Right renal cortex interstitium (tissue), 3 donors: ENCODE measurements around the gene NEK5. TPM values are rescaled to one million over a fixed set of nuclear protein-coding genes. Genes with fewer than 3 reads are reported as not detected.
A peak's percentile ranks its signal among the peaks of the same experiment; 100 is the strongest.
"Not testable (repeated sequence)": the region's sequence is repeated elsewhere in the genome, so short reads cannot be mapped to it uniquely, and the experiment has no call there.

Experiments
- DNase-seq, 3 donors: peaks; one replicate each; pipeline ENCODE4 v3.0.0-alpha.2; 2013; ENCODE audit warnings: low read depth in 3 of 3, low spot score in 2 of 3
- polyA plus RNA-seq, 3 donors: library from polyadenylated mRNA; unstranded; fragments of 120-200 nt; gene quantifications; one replicate each; pipeline ENCODE4 v1.2.1, GENCODE V29; 2013; ENCODE audit not compliant: insufficient read length in 3 of 3

NEK5 gene
- 1 to 10 TPM; 3.0 to 4.1 (median 3.3) TPM for polyA plus RNA-seq

GRCh38 chr13:52128714-52129700, at the start of gene NEK5:
Gene NEK5, minus strand, starts transcription at chr13:52129073. Its CDS starts 1,591 bp downstream, at chr13:52127482.
- peak; percentile 23 to 54 (median 25) for DNase-seq

- DNase-seq: no peak
Measured at GRCh38 chr13:52177276-52177675, 48.4 kb upstream of the NEK5 start.

DNA sequence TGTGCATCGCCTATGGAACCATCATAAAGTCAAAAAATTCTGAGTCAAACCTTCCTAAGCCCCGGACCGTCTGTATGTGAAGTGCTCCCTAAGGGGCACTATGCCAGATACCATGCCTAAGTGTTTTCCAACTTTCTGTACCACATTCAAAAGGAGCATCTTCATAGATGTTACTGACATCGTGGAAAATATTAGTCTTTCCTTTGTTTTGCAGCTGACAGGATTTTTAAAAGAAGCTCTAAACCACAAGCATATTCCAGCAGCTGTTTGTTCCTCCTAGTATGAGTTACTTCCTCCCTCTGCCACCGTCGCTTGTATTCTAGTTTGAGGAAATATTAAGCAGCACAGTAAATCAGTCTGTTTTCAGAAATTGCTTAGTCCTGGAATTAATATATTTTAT, 45.1 kb upstream of the NEK5 start:
- not testable (repeated sequence) for DNase-seq

- DNase-seq: no peak
Measured at GRCh38 chr13:52173373-52173772, 44.5 kb upstream of the NEK5 start.

DNA sequence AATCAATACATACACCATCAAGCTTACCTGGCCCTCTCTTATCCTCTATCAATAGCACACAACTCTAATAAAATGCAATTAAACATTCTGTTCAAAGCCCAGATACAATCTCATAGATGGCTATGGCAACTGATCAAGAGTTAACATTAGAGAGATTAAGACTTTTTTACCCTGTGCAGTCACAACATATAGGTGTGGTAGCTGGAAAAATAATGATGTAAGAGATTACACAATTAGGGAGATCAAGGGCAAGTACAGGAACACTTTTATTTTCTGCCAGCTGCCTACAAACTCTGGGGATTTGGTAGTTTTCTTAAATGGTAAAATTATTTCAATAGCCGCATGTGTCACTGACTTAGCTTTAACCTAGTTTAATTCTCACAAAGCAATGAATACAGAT, 42.8 kb upstream of the NEK5 start:
- not testable (repeated sequence) for DNase-seq

GRCh38 chr13:52170828-52171391, 42.0 kb upstream of the NEK5 start:
- not testable (repeated sequence) for DNase-seq

- no peak for DNase-seq
Measured at GRCh38 chr13:52169839-52170238, 41.0 kb upstream of the NEK5 start.

DNA sequence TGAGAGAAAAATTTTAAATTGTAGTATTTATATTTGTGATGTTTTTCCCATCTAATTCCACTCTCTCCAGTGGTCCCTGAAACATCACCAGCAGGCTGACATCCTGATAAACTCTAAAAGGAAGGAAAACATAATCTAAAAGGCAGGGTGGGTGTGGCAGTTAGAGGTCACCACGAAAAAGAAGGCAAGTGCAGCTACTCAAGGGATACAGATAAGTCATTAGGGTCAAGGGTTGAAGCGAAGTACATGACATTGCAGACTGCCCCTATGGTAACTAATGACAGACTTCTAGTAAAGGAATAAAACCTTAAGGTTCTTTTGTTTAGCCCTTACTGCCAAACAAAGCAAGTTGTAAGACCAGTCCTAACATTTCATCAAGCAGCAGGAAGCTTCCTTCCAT, 36.5 kb upstream of the NEK5 start:
- no peak for DNase-seq

DNA sequence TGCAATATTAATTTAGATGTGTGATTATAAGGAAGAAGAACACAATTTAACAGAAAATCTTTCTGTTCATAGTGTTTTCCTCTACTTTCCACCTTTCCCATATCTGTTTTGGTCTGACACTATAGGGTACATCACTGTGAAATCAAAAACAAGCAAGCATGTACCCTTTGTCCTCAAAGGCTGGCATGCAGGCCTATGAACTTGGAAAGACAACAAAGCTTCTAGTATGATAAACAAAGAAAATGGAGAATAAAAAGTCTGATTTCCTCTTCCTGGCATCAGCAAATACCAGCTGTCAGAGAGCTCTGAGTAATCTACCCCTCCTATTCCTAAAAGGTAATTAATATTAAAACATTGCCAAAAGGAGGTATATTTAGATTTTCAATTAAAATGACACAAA, 36.1 kb upstream of the NEK5 start:
- no peak for DNase-seq

DNA sequence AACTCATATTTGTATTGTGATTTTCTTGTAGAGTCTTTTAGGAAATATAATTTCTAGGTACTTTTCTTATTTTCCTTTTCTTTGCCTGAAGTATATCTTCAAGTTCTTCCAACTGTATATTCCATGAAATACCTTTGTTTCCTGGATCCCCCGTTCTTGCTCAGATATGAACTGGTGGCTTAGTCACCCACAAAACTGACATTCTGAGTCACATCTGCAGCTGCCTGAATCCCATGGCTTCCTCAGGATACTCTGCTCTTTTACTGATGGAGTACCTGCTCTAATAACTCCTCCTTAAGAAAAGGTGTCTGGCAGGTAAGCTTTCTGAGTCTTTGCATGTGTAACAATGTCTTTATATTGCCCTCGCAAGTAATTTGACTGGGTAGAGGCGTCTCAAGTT, 35.0 kb upstream of the NEK5 start:
- DNase-seq: not testable (repeated sequence)

DNA sequence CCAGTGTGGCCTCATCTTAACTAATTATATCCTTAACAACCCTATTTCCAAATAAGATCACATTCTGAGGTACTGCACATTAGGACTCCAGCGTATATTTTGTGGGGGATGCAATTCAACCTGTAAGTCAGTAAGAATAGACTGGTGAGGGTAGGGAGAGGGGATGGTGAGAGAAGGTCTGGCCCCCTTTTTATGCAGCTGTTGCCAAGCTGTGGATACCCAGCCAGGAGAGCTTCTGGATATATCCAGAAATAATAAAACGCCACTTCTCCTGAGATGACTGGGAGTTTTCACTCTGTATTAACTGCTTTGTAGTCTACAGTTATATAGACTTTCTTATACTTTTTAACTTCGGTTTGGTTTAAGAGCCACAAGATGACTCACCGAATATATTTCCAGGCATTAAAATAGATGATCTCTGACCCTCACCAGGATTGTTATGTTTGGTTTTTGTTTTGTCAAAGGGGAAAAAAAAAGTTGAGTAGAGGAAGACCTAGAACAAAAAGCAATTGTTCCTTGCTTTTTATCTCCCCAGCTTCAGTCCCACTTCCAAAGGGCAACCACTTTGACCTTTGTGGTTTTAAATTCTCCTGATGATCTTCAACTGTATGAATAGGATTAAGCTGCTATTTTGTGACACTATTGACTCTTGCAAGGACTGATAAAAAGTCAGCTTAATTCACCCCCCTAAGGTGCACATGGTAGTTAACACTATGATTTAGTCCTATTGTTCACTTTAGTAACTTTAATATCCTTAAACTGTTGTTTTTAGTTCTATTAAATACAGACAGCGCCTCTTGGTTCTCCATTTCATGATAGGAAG, 33.6 kb upstream of the NEK5 start:
- no peak for DNase-seq

GRCh38 chr13:52161181-52161646, 32.3 kb upstream of the NEK5 start:
- no peak for DNase-seq

DNA sequence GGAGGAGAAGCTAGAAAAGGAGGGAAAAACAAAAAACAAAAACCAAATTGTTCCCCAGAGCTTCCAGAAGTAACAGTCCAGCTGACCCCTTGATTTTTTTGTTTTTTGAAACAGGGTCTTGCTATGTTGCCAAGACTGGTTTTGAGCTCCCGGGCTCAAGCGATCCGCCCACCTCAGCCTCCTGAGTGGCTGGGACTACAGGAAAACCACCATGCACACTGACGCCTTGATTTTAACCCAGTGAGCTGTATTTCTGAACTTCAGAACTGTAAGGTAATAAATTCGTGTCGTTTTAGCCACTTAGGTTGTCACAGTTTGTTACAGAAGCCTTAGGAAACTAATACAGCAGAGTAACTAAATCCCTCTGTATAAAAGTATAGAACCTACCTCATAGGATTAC, 31.6 kb upstream of the NEK5 start:
- DNase-seq: no peak

- DNase-seq: no peak
Measured at GRCh38 chr13:52160053-52160452, 31.2 kb upstream of the NEK5 start.

DNA sequence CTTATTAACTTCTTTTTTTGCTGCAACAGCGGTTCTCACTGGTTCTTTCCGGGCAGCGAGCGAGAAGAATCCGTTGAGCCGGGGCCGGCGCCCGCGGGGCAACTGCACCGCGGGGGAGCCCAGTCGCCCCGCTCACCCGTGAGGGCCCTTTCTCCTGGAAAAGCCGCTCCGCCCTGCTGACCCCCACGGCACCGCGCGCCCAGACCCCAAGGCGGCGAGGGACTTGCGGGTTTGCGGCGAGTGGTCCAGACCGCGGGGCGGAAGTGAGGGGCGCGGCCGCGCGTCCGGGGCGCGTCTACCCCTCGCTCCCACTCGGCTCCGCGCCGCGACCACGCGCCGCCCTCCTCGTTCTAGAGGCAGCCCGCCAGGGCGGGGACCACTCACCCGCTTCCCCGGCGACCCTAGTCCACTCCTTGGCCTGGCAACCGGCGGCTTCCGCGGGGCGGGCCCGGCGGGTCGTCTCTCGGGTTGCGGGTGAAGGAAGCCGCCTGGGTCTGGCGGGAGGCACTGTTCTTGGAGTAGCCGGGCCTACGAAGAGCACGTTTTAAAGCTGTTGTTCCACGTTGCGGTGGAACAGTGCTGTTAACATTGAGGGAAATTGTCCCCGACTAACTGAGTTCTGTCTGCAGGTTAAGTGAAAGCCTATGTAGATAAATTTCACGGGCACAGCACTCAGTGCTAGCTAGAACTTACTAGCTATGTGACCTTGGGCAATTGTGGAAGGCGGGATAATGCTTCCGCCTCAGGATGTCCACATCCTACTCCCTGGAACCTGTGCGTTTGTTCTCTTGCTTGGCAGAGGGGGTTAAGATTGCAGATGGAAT, 30.5 kb upstream of the NEK5 start, which contains the start of gene NEK3:
TSS of gene NEK3 (minus strand) at position 439 of the 824 bp plus-strand sequence. CDS start 3,406 bp downstream, outside the sequence.
- peak in 2 of 3 donors; percentile 61 to 63 for DNase-seq

DNA sequence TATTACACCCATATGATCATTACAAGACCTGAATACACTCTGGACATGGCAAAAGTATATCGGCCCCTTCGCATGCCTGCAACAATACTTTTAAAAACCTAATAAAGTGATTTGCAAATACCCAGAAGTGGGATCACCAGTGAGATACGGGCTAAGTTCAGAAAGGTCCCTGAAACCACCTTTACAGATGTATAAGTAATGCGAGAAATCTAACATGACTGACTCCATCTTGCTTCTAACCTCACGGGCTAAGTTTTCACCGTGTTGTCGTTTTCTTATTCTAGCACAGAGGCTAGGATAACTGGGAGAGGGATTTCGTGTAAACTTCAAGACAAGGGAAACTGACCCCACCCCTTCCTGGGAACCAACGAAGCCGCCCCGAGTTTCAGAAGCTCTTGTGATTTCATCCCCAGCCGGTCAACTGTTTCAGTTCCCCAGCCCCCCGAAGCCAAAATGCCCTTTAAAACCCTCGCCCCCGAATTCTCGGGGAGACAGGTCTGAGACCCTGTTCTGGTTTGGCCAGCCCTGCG, 29.8 kb upstream of the NEK5 start:
- DNase-seq: peak in 1 of 3 donors; percentile 29

DNA sequence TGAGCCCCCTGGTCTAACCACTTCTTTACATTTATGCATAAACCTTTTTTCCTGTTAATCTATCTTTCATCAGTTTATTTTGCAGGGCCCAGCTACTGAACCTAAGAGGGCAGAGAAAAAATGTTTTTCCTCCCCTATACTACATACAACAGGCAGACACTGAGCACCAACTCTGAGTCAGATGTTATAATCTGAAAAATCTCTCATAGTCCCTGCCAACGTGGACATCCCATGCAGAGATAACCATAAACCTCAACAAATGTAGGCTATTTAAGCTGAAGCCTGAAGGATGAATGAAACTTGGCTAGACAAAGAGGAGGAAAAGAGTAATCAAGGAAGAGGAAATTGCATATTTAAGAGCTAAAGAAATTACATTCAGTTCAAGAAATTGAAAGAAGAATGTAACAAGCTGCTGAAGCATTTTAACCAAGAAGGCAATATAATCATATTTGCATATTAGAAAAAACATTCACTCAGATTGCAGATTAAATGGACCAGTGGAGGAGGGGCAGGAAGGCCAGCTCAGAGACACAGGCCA, 27.9 kb upstream of the NEK5 start:
- no peak for DNase-seq

DNA sequence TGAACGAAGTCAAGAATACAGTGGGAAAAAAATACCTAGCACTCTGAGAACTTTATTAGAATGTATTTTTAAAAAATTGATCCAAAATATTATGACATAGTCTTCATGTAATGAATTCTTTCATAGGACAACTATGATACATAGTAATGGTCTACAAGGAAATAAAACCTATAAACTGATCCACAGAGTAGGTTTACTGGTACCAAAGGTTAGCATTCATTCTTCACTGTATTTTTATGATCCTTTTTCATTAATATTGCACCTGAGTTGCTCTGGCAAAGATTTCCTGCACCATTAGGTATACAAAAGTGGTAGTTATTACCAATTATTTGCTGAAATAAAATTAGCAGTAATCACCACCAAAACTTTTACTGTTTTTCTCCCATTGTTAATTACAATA, 26.3 kb upstream of the NEK5 start:
- no peak for DNase-seq

DNA sequence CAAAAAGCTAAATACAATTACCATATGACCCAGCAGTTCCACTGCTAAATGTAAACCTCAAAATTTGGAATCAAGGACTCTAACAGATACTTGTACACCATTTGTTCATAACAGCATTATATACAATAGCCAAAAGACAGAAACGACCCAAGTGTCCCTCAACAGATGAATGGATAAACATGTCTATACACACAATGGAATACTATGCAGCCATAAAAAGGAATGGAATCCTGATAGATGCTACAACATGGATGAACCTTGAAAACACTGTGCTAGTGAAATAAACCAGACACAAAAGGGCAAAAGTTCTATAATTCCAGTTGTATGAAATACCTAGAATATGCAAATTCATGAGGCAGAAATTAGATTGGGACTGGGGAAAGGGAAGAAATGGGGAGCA, 18.4 kb upstream of the NEK5 start:
- no peak for DNase-seq
